Non-pigmented ciliary epithelial cell (primary cell): ENCODE data around the gene MARCHF2.
A peak's percentile ranks its signal among the peaks of the same experiment; 100 is the strongest.

Experiments
- DNase-seq: peaks from one replicate; pipeline ENCODE4 v3.0.0-alpha.2; 2010; ENCODE audit warnings: low read depth

MARCHF2 gene

GRCh38 chr19:8453616-8454015 is 40.5 kb downstream of the MARCHF2 start:
- DNase-seq, result no peak

- no peak for DNase-seq
Observed at GRCh38 chr19:8454218-8454617, 41.1 kb downstream of the MARCHF2 start.

- DNase-seq, result no peak
Observed at GRCh38 chr19:8455018-8455417, 41.9 kb downstream of the MARCHF2 start.

- DNase-seq, result no peak
Observed at GRCh38 chr19:8456064-8456463, 43.0 kb downstream of the MARCHF2 start.

GRCh38 chr19:8457209-8457608 is 44.1 kb downstream of the MARCHF2 start:
- DNase-seq, result no peak

- DNase-seq, result no peak
Observed at GRCh38 chr19:8457827-8458226, 44.7 kb downstream of the MARCHF2 start.

- DNase-seq, result no peak
Observed at GRCh38 chr19:8458380-8458779, 45.3 kb downstream of the MARCHF2 start.

GRCh38 chr19:8459095-8459494 is 46.0 kb downstream of the MARCHF2 start:
- DNase-seq, result no peak

- peak; percentile 56 for DNase-seq
Observed at GRCh38 chr19:8459520-8460270, 46.6 kb downstream of the MARCHF2 start.

GRCh38 chr19:8460516-8461298 is 47.6 kb downstream of the MARCHF2 start:
- DNase-seq, result no peak

GRCh38 chr19:8461376-8461775 is 48.3 kb downstream of the MARCHF2 start:
- DNase-seq, result no peak

GRCh38 chr19:8461891-8462290 is 48.8 kb downstream of the MARCHF2 start:
- DNase-seq, result no peak

GRCh38 chr19:8462571-8462970 is 49.5 kb downstream of the MARCHF2 start:
- no peak for DNase-seq

- DNase-seq, result no peak
Observed at GRCh38 chr19:8463365-8463764, 50.3 kb downstream of the MARCHF2 start.

GRCh38 chr19:8466018-8466417 is 52.9 kb downstream of the MARCHF2 start:
- peak; percentile 41 for DNase-seq

- DNase-seq, result no peak
Observed at GRCh38 chr19:8468124-8468523, 55.0 kb downstream of the MARCHF2 start.

GRCh38 chr19:8468761-8469373 is 55.8 kb downstream of the MARCHF2 start:
- DNase-seq, result peak; percentile 19

- no peak for DNase-seq
Observed at GRCh38 chr19:8469613-8470368, 56.7 kb downstream of the MARCHF2 start.

GRCh38 chr19:8473648-8474476 is 60.8 kb downstream of the MARCHF2 start:
- DNase-seq, result no peak

- DNase-seq, result no peak
Observed at GRCh38 chr19:8475005-8475404, 61.9 kb downstream of the MARCHF2 start.

- DNase-seq, result no peak
Observed at GRCh38 chr19:8476524-8476923, 63.4 kb downstream of the MARCHF2 start.
